ENCODE measurements around the gene CAPN11.

CAPN11 gene

DNA sequence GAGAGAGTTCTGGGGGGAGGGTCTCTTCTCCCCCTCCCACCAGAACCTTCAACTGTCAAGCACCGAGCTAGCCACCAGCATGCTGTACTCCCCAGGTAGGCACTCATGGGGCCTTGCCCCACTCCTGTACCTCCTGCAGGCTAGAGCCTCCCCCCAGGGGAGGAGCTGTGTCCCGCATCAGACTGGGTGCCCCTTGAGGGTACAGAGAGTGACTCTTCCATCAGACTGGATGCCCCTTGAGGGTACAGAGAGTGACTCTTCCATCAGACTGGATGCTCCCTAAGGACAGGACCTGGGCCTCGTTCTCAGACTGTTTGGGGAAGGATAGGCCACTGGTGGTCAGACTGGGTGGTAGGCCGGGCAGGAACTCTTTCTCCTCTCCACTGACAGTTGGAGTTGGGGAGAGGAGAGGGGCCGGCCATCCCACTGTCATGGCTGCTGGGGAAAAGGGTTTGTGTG, at the start of gene CAPN11:
Gene CAPN11, plus strand, starts transcription at position 51 of the 459 bp plus-strand sequence. Its CDS starts 29 bp downstream, at position 80.
- no peak for DNase-seq

DNA sequence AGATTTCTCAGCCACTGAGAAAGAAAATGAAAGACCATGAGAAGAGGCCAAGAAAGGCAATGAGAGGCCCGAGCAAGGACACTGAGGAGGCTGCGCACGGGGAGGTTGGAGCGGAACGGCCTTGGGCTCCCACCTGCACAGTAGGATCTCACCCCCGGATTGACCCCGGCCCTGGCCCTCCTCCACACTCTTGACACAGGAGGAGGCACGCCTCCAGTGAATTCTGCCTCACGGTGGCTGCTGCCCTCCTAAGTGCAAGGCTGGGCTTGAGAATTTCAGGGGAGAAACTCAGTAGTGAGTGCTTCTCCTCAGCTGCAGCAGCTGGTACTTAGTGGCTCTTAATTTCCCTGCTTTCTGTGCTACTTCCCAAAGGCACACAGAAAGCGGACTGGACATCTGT, 49.4 kb upstream of the CAPN11 start:
- no peak for DNase-seq

DNA sequence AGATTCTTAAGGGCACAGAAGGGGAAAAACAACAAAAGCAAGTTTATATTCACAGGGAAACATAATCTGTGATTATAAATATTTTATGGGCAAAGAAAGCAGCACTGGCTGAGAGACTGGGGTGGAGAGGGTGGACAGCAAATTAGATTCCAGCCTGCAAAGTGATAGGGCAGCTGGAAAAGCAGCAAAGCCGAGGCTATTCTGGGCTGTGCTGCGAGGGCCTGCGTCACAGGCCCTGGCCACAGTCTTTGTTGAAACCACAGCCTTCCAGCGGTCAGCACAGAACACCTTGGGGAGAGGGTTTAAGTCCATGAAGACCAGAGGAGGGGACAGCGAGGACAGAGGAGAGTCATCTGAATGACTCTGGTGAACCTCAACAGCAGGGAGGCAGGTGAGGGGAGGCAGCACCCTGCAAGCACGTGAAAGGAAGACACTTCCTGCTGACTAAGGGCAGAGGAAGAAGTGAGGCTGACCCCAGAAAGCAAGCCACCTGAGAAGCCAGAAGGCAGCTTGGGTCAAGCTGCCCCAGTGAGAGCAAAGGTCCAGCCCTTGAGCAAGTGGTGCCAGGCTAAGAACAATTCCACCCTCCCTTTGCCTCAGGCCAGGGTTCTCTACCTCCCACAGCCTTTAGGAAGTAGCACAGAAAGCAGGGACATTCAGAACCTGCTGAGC, 48.5 kb upstream of the CAPN11 start:
- no peak for DNase-seq

DNA sequence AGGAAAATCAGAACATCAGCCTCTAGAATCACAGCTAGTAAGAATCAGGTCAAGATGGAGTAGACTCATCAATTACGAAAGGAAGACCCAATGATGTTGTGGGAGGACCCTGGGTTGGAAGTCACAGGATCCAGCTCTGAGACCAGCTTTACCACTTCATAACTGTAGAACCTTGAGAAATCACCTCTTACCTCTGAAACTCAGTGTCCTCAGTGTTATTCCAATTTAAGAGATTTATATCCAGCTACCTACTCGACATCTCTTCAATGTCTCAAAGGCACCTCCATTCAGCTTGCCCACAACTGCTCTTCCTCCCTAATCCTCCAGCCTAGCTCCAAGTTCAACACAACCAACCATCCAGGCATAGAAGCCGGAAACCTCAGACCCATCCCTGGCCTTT, 47.7 kb upstream of the CAPN11 start:
- no peak for DNase-seq

DNA sequence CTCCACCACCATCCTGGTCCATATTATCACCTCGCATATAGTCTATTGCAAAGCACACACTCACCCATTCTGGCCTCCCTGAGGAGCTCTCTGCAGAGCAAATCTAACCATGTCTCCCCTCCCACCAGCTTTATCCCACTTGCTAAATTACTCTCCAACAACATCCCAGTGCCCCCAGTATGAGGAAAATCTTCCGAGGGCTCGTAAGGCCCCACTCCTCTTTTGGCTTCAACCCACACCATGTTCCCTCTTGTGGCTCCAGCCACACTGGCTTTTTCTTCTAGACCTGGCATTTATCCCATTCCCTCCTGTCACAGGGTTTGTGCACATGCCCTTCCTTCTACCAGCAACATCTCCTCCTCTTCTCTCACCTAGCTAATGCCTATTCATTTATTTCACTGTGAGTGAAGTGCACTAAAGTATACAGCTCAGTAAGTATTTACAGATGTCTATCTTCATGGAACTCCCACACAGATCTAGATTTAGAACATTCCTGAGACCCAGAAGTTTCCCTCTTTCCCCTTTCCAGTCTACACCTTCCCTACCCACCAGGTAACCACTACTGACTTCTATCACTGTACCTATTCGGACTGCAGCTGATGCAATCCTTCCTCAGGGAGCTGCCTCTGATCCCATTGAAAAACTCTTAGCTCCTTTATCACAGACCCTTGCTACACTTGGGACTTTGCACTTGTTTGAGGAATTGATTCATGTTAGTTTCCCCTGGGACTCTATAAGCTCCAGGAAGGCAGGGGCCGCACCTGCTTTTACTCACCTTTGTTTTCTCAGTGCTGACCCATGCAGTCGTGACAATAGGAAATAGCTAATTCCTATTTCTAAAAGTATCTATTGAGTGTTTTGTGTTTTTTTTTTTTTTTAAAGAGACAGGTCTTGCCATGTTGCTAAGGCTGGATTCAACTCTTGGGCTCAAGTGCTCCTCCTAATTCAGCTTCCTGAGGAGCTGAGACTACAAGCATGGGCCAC, 46.9 kb upstream of the CAPN11 start:
- no peak for DNase-seq

DNA sequence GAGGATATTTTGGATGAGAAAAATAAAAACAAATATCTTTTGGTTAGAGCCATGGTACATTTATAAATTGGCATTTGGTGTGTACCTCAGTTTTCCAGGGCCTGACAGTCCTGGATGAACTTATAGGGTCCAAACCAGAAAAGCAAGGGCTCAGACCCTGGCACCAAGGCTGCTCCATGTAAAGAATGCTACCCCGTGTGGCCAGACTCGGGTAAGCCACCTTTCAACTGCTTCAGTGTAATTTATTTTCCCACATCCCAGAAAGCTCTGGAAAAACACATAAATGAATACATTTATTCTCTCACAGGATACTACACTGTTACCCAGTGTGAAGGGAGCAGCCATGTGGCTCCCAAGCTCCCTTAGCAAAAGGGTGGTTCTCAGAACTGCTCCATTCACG, 45.2 kb upstream of the CAPN11 start:
- no peak for DNase-seq

DNA sequence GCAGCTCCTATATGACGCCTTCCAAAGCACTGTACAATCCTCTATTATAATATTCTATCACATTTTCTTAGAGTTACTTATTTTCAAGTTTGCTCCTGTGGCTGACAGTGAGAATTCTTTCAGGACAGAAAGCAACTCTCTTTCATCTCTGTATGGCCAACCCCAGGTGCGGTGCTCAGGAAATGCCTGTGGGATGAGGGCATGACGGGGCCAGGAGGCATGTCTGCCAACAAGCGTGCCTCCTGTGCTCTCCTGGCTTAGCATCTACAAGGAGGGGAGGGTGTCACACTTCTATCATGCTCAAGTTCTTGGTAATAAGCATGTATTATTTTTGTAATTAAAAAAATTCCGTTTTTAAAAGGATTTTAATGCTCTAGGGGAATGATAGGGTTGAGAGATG, 42.8 kb upstream of the CAPN11 start:
- DNase-seq, result no peak

DNA sequence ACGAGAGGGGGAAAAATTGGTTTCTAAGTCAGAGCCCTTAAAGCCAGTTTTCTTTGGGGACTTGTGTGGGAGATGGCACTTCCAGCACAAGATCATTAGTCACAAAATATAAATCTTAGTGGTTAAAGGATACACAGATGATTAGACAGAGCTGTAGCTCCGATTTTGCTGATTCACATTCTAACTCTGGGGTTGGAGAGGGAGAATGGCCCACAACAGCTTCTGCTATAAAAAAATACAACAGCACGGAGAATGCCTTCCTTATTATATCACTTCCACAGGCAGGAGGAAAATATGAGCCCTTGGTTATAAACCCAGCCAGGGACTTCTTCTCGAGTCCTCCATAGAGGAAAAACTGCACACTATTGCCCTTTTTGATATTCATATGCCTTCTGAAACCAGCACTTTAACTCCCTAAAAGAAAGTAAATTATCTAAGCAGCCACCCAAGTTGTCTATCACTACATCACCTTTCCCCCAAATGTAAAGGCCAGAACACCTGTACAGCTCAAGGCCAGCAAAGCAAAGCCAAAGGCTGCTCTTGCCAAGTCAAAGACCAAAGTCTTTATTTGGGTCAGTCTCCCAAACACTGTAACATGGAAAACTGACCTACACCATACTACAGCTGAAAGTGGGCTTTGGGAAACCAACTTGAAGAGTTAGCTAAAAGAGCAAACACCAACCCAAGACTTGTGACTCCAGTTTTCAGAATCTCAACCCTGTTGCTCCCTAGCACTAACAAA, 41.8 kb upstream of the CAPN11 start:
- no peak for DNase-seq

DNA sequence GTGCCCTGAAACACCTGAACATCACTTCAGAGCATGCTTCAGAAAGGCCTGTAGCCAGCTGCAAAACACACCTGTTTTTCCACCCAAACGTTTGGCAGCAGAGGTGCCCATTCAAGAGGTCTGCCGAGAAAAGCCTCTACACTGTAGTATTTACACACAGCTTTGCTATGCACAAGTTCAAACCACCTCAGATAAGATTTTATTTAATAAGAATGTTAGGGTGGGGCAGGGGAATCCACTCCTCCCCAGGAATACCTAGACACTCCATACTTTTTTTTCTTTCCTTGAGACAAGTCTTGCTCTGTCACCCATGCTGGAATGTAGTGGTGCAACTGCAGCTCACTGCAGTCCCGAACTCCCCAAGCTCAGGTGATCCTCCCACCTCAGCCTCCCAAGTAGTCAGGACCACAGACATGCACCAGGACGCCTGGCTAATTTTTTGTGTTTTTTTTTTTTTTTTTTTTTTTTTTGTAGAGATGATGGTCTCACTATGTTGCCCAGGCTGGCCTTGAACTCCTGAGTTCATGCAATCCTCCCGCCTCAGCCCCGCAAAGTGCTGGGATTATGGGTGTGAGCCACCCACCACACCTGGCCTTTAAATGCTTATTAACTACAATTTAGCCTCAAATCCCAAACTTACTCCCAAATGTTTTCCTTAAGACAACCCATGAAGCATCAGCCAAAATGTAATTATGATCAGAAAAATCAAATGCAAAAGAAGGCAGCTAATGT, 41.1 kb upstream of the CAPN11 start:
- no peak for DNase-seq

DNA sequence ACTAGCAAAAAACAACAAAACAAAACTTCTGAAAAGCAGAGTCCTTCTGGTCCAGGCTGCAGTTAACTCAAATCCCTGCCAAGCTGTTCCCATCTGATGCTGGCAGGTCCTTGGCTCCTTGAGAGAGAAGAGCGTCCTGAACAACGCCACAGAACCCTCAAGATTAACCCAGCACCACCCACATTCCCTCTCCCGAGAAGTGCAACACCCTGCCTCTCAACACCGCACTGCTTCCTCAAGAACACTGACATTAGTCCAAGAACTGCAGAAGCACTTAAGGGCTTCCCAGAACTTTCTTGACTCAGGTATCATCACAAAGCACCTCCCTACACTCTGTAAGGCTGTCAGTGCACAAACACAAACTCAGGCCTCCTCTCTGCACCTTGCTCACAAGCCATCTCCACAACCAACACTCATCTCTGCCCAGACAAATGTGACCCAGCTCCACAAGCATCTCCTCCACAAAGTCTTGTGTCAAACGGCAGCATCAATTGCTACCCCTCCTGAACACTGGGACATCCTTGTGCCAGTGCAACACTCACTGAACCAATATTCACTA, 38.8 kb upstream of the CAPN11 start:
- no peak for DNase-seq

DNA sequence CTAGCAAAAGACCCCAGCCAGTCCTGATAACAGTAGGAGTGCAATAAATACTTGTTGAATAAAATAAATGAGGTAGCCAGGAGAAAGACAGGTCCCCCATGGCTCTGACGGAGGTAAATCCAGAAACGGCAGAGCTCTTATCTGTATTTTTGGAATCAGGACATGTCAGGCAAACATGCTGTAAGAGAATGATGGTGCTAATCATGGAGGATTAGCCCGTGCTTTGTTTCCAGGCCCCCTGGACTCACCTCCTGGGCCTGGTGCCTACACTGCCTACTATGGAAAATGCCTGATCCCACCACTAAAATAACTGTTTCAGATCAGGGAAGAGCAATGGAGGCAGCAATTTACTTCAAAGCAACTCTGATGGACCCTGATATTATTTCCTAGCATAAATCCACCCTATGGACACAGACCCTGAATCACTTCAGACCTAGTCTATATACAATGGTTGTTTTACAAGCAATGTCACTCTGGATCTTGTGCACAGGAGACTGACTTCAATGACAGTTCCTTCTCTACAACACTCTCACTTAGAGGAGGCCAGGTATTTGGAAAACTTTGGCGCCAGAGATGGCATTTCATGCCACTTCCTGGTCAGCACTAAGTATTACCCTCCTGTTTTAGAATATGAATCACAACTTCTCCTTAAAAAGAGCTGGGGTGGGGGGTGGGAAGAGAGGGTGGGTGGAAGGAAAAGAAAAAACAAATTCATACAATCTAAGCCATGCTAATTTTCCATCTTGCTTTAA, 37.8 kb upstream of the CAPN11 start:
- no peak for DNase-seq

DNA sequence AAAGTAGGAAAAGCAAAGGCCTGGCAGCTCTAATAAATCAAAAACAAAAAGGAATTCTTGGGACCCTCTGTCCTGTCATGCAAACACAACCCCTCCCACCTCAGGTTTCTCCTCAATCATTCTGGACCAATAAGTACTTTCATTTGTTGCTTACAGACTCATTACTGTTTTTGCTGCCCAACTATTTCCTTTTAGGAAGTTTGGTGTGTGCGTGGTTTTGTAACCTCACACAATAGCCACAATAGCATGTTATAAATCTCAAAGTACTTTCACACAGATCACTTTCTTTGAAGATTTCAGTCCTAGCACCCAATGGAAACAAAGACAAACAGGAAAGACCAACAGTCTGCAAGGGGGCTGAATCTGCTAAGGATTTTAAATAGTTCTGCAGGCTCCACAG, 35.8 kb upstream of the CAPN11 start:
- DNase-seq, result no peak

DNA sequence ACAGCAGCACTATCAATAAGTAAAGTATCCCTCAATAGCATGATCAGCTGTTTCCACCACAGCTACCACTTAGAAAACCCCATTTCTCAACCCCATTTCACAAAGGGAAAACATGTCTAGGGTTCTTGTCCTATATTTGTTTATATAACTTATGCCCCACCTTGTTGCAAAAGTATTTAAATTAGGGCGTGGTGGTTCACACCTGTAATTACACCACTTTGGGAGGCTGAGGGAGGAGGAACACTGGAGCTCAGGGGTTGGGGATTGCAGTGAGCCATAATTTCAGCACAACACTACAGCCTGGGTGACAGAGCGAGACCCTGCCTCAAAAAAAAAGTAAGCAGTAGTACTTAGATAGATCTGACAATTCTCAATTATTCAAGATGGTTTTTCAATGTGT, 35.1 kb upstream of the CAPN11 start:
- DNase-seq, result no peak

DNA sequence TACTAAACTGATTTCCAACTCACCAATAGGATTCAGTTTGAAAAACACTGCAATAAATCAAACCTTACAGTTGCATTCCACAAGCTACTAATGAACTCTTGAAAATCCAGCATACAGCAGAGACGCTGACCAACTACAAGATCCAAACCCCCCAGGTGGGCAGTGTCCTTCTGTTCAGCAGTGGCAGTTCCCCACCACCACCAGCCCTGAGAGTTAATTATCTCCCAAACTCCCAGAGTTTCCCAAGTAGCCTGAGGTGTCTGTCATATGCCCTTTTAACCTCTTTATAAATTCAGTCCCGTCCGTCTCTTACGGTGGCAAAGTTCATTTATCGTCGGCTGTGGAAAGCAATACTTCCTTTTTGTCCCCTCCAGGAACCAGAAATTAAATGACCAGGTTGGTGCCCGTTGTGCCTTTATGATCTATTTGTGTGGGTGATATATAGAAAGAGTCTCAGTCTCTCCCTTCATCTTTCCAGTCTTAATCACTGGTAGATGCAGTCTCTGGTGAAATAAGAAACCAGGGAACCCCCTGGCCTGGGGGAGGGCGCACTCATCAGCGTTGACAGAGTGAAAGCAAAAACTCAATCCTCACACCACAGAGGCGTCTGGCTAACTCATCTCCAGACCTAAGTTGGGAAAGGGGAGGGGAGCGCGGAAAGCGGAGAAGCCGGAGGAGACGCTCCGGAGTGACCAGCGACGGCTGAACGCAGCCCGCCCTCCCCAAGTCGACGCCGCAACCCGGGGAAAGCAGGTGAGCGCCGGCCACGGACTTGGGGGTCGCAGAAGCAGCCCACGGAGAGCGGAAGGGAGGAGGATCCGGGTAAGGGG, 32.1 kb upstream of the CAPN11 start:
- DNase-seq, result peak; percentile 90

DNA sequence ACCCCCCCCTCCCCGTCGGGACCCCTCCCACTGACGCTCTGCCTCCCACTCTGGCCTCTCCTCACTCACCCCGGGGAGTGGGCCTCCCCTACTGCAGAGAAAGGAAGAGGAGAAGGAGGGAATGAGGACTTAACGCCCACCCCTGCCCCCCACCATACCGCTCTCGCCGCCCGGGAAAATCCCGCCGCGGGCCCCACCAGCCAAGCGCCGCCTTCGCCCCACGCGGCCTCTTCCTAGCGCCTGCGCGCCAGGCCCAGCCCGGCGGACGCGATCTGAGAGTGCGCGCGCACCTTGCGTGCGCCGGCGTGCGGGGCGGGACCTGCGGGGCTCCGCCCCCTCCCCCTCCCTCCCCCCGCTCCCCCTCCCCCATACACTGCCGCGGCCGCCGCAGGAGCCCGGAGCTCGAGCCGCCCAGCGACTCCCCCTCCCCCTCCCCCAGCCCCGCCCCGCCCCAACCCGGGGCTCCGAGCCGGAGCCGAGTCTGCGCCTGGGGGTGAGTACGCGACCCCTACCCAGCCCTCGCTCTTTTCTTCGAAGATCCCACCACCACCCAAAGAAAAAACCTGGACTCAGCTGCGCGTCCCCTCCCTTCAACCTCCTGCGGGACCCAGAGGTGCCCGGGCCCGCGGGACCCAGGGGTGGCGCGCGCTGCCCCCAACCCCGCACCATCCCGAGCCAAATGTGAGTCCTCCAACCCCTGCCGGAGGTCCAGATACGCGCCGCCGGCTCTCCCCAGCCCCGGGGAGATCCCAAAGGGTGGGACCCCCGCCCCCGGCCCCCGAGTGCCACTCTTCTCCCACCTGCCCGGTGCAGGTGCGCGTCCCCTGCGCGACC, 31.2 kb upstream of the CAPN11 start, which contains the start of the genes MRPL14 and TMEM63B:
Gene MRPL14, minus strand, starts transcription at position 267 of the 834 bp plus-strand sequence. CDS start 10,841 bp downstream, outside the sequence.
Gene TMEM63B, plus strand, starts transcription at position 369 of the 834 bp plus-strand sequence. CDS start 7,031 bp downstream, outside the sequence.
- peak; percentile 91 for DNase-seq

DNA sequence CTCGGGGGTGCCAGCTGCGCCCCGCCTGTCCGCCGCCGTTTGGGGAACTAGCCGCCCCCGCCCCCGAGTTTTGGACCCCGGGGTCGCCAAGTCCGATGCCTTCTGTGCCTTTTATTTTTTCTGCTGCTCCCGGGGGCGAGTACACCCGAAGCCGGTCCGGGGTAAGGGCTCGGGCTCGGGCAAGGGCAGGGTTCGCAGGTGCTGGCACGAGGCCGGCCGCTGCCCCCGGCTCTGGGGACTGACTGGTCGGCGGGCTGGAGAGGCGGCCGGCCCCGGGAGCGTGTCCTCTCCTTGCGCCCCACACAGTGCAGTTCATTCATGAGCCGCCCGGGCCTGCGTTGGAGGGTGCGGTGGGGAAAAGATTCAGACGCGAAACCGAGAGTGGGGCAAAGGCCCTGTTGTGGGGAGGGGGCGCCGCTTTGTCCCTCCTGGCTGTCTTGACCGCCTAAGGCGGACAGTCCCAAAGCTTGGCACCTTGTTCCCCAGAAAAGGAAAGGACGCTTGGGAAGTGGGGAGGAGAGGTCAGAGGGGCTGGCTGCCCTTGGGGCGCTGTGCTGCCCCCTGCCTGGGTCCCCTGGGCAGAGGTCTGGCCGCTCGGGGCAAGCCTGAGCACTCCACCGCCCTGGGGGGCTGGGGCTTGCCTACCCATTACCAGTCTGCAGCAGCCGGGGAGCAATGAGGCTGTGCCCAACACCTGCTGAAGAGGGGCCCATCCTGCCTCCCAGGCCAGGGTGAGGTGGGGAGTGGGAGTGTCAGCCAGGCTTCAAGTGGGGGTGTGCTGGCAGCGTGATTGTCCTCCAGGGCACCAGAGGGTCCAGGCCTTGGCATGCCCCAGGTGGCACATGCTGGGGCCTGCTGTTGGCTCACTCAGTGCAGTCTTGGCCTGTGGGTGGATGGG, 30.4 kb upstream of the CAPN11 start:
- peak; percentile 44 for DNase-seq

DNA sequence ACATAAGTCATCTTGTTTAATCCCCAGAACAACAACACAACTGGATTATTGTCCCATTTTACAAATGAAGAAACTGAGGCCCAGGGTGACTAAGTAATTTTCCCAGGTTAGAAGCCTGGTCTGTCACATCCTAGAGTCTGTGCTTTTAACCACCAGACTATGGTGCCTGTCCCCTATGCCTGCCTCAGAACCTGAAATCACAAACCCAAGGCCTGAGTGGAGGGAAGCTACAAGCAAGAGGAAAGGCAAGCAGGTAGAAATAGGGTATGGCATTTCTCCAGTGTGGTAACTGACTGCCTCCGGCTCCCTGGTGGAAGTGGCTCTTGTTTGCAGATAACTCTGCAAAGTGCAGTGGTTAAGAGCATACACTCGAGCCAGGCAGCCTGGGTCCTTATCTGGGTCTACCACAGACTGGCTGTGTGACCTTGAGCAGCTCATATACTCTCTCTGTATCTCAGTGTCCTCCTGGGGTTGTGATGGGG, 28.7 kb upstream of the CAPN11 start:
- DNase-seq, result no peak

DNA sequence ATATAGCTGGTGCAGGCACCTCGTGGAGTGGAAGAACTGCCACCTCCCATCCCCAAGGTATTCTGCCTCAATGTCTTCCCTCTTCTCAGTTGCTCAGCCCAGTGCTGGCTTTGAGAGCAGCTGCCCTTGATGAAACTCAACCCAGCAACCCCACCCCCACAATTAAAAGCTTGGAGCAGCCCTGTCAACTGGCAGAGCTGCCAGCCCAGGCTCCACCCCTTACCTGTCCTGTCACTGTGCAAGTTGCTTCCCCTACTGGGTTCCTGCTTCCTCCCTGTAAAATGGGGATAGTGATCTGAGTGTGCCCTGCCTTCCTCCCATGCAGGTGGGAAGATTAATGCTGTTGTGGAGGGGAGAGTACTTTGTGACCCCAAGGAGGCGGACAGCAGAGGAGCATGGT, 26.7 kb upstream of the CAPN11 start:
- no peak for DNase-seq

All from stimulated activated CD4-positive, alpha-beta T cell treated with anti-CD3 and anti-CD28 coated beads, Interleukin-15, amount 100 ng/mL, for 24 hours (primary cell).